Sigmoid colon (tissue), 4 donors: ENCODE measurements around the gene C1QTNF9.

Source experiments
- EP300 ChIP-seq, 4 donors: sonication (generic); formaldehyde crosslinking; IDR thresholded peaks; one replicate each; pipeline ENCODE4 v1.6.1; 2017; ENCODE audit warnings: antibody characterized with exemption in 4 of 4
- POLR2A ChIP-seq, 2 donors: fragments of 450-650 bp; IDR thresholded peaks; one replicate each; pipeline ENCODE4 v1.6.1; 2016; ENCODE audit warnings: antibody characterized with exemption in 2 of 2, mild to moderate bottlenecking in 2 of 2, moderate library complexity in 2 of 2
- POLR2AphosphoS5 ChIP-seq, 4 donors: sonication (generic); formaldehyde crosslinking; IDR thresholded peaks; one replicate each; pipeline ENCODE4 v1.6.1; 2017; ENCODE audit warnings: antibody characterized with exemption in 4 of 4
- TF ChIP-seq, protein P1 (sequence below), 4 experiments: fragments of 450-650 bp in 3 of 4; fragments of 200-600 bp in 1 of 4; IDR thresholded peaks; one replicate each; pipeline ENCODE4 v1.5.1; 2016 to 2019; ENCODE audit warnings: antibody characterized with exemption in 4 of 4, mild to moderate bottlenecking in 3 of 4, moderate library complexity in 2 of 4

GRCh38 chr13:24307211-24308067, 1.9 kb upstream of the C1QTNF9 start:
- TF ChIP-seq, protein P1, sequence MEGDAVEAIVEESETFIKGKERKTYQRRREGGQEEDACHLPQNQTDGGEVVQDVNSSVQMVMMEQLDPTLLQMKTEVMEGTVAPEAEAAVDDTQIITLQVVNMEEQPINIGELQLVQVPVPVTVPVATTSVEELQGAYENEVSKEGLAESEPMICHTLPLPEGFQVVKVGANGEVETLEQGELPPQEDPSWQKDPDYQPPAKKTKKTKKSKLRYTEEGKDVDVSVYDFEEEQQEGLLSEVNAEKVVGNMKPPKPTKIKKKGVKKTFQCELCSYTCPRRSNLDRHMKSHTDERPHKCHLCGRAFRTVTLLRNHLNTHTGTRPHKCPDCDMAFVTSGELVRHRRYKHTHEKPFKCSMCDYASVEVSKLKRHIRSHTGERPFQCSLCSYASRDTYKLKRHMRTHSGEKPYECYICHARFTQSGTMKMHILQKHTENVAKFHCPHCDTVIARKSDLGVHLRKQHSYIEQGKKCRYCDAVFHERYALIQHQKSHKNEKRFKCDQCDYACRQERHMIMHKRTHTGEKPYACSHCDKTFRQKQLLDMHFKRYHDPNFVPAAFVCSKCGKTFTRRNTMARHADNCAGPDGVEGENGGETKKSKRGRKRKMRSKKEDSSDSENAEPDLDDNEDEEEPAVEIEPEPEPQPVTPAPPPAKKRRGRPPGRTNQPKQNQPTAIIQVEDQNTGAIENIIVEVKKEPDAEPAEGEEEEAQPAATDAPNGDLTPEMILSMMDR (IDR thresholded peaks at IDR 0.05): no peak
- no peak for TF ChIP-seq POLR2AphosphoS5 (IDR thresholded peaks at IDR 0.05)
- TF ChIP-seq POLR2A (IDR thresholded peaks at IDR 0.05): no peak
- TF ChIP-seq EP300 (IDR thresholded peaks at IDR 0.05): no peak
